K562 (cell line): Measurements from ENCODE around the gene ING1. TPM values are rescaled to one million over a fixed set of nuclear protein-coding genes. Genes with fewer than 3 reads are reported as not detected.
A peak's percentile ranks its signal among the peaks of the same experiment; 100 is the strongest.

Source experiments
- ATAC-seq: fragments of 200-7000 bp; cut with Tn5 transposase; 3 replicates; pipeline ENCODE4 v1.9.1; 2020; ENCODE audit warnings: moderate library complexity
- BruUV-seq: library from RNA; stranded (reverse); fragments of 400-500 nt; replicated peaks from 2 replicates; lab custom pipeline; 2021; lab: Mats Ljungman, UMichigan
- CTCF ChIA-PET: fragments of 300-600 bp; formaldehyde crosslinking; extraction: SDS; loops from one replicate; lab custom pipeline; 2021; ENCODE audit warnings: low intra/inter-chr PET ratio; lab: Yijun Ruan, JAX
- POLR2A ChIA-PET: fragments of 300-600, 350-650 bp; sonication (Branson Sonifier 250); formaldehyde crosslinking; extraction: SDS; loops from one replicate; lab custom pipeline; 2021; ENCODE audit warnings: antibody characterized with exemption, inconsistent platforms; lab: Yijun Ruan, JAX
- DNase-seq, 4 experiments: peaks; one replicate each; pipeline versions ENCODE4 v3.0.0 to v3.0.0-alpha.2; 2011 to 2018; ENCODE audit warnings: low spot score in 3 of 4, mixed read lengths in 3 of 4; ENCODE audit errors: extremely low read depth in 1 of 4
- FAIRE-seq: peaks from 2 replicates; lab custom pipeline; 2011; peaks lifted over from hg19 to GRCh38; lab: Jason Lieb, UNC
- H2AFZ ChIP-seq: 2 replicates; pipeline ENCODE4 v1.6.0; 2011; ENCODE audit warnings: low read depth, low read length, control low read depth, inconsistent platforms
- H3K27ac ChIP-seq: fragments of 200-600 bp; 3 replicates; pipeline ENCODE4 v1.8.0; 2011; ENCODE audit warnings: low read depth, mild to moderate bottlenecking, control low read depth, inconsistent platforms, low read length, moderate library complexity, mixed read lengths; ENCODE audit errors: extremely low read depth
- H3K27me3 ChIP-seq, 2 experiments: fragments of 300-600 bp in 1 of 2; 2 replicates in 1 of 2; 3 replicates in 1 of 2; pipeline versions ENCODE4 v1.6.0 to v1.8.0; 2011; ENCODE audit warnings: inconsistent platforms in 2 of 2, low read length in 2 of 2, mild to moderate bottlenecking in 1 of 2, mixed read lengths in 1 of 2, moderate library complexity in 1 of 2; ENCODE audit not compliant: control insufficient read depth in 2 of 2, insufficient read depth in 2 of 2
- H3K36me3 ChIP-seq: fragments of 300-600 bp; 3 replicates; pipeline ENCODE4 v1.8.0; 2011; ENCODE audit warnings: mild to moderate bottlenecking, low read length, inconsistent platforms; ENCODE audit not compliant: control insufficient read depth, insufficient read depth
- H3K4me1 ChIP-seq, 2 experiments: fragments of 200-600 bp in 1 of 2; replicated peaks in 1 of 2; 2 replicates in 1 of 2; 3 replicates in 1 of 2; pipeline versions ENCODE4 v1.5.1 to v1.8.0; 2011; ENCODE audit warnings: inconsistent platforms in 2 of 2, low read length in 2 of 2, mild to moderate bottlenecking in 1 of 2, mixed read lengths in 1 of 2, moderate library complexity in 1 of 2; ENCODE audit not compliant: control insufficient read depth in 2 of 2, insufficient read depth in 2 of 2
- H3K4me2 ChIP-seq: 2 replicates; pipeline ENCODE4 v1.6.1; 2011; ENCODE audit warnings: low read length, control low read depth, inconsistent platforms, mixed read lengths; ENCODE audit not compliant: insufficient read depth
- H3K4me3 ChIP-seq: fragments of 200-600 bp; sonication (generic), shearing (Covaris generic); 2 replicates; pipeline ENCODE4 v1.5.1; 2016; ENCODE audit warnings: control low read depth, inconsistent platforms
- H3K79me2 ChIP-seq: fragments of 200-600 bp; 3 replicates; pipeline ENCODE4 v1.8.0; 2011; ENCODE audit warnings: low read length, inconsistent platforms; ENCODE audit not compliant: control insufficient read depth, insufficient read depth
- H3K9ac ChIP-seq, 2 experiments: 2 replicates each; pipeline versions ENCODE4 v1.6.0 to v1.6.1; 2011; ENCODE audit warnings: low read depth in 2 of 2, low read length in 2 of 2, control low read depth in 1 of 2, inconsistent platforms in 1 of 2, mild to moderate bottlenecking in 1 of 2, mixed read lengths in 1 of 2; ENCODE audit not compliant: insufficient read depth in 1 of 2
- H3K9me1 ChIP-seq: one replicate; pipeline ENCODE4 v1.6.0; 2011; ENCODE audit warnings: inconsistent platforms, mild to moderate bottlenecking, low read length, moderate library complexity; ENCODE audit not compliant: control insufficient read depth, insufficient read depth
- H3K9me3 ChIP-seq: replicated peaks from 2 replicates; pipeline ENCODE4 v1.5.1; 2011; ENCODE audit warnings: low read depth, low read length, inconsistent platforms; ENCODE audit not compliant: control insufficient read depth, insufficient read depth
- H4K20me1 ChIP-seq: replicated peaks from 2 replicates; pipeline ENCODE4 v1.6.1; 2011; ENCODE audit warnings: low read length, inconsistent platforms, mixed read lengths; ENCODE audit not compliant: control insufficient read depth, insufficient read depth
- MCM7 ChIP-seq, 2 experiments: fragments of 450-650 bp; IDR thresholded peaks; 2 replicates each; pipeline ENCODE4 v1.6.1; 2016 to 2018
- SAFB2 ChIP-seq: fragments of 200-400 bp; formaldehyde crosslinking; IDR thresholded peaks from 2 replicates; pipeline ENCODE4 v1.6.1; 2018; ENCODE audit warnings: borderline replicate concordance, low read length, low read depth, moderate library complexity; ENCODE audit not compliant: severe bottlenecking
- WGBS: fragments of 100-300 bp; shearing (Covaris generic); methylation state at CpG from one replicate; pipeline ENCODE4 v1.1.6; 2016; ENCODE audit warnings: low coverage, mixed read lengths; ENCODE audit not compliant: insufficient coverage; ENCODE audit errors: missing lambda C conversion rate; 5-methylcytosine and 5-hydroxymethylcytosine counted together
- in situ Hi-C: fragments of 300-500 bp; cut with MboI; formaldehyde crosslinking; loops from 4 replicates; pipeline ENCODE4 v1.15.0; 2018; ENCODE audit warnings: inconsistent platforms, mixed read lengths
- intact Hi-C: fragments of 100-400 bp; cut with micrococcal nuclease; formaldehyde crosslinking; loops from 2 replicates; pipeline ENCODE4 v1.14.2; 2022
- polyA plus RNA-seq, 8 experiments: library from polyadenylated mRNA; depleted of rRNA in 4 of 8; stranded (reverse) in 5 of 8; unstranded in 3 of 8; fragments of >200 nt; fragmentation: Nextera tagmentation in 2 of 8; fragmentation: Illumina TruSeq in 1 of 8; extraction: Ambion mirVana in 2 of 8; extraction: Trizol in 1 of 8; gene quantifications; 2 replicates each; pipeline versions ENCODE4 v1.2.1 to v1.2.3, GENCODE V29; 2011 to 2014; ENCODE audit warnings: inconsistent platforms in 1 of 8, missing spikeins in 1 of 8
- total RNA-seq, 7 experiments: library from RNA; depleted of rRNA in 6 of 7; stranded (reverse); fragments of >200 nt in 6 of 7; fragmentation: Illumina TruSeq in 2 of 7; extraction: Trizol in 2 of 7; gene quantifications; 2 replicates each; pipeline versions ENCODE4 v1.2.1 to v1.2.3, GENCODE V29; 2011 to 2021; ENCODE audit warnings: low replicate concordance in 1 of 7
- TF ChIP-seq, protein P1 (sequence below): fragments of 450-650 bp; IDR thresholded peaks from 2 replicates; pipeline ENCODE4 v1.6.1; 2016; ENCODE audit warnings: low read depth, mild to moderate bottlenecking, moderate library complexity
- TF ChIP-seq, protein P2 (sequence below): fragments of 250-450 bp; sonication (Bioruptor Pico); IDR thresholded peaks from 2 replicates; pipeline ENCODE4 v1.4.0; 2020; ENCODE audit warnings: mild to moderate bottlenecking, moderate library complexity
- TF ChIP-seq, protein P3 (sequence below): fragments of 450-650 bp; formaldehyde crosslinking; IDR thresholded peaks from 2 replicates; pipeline ENCODE4 v1.4.0; 2020; ENCODE audit warnings: mild to moderate bottlenecking

ING1 gene
- total and polyA plus RNA-seq, 9 of the 15 experiments (the other 6 are each of a cell fraction or from before 2014, with no cell fraction given) = 1.0 to 20.1 (median 8.2) TPM

DNA sequence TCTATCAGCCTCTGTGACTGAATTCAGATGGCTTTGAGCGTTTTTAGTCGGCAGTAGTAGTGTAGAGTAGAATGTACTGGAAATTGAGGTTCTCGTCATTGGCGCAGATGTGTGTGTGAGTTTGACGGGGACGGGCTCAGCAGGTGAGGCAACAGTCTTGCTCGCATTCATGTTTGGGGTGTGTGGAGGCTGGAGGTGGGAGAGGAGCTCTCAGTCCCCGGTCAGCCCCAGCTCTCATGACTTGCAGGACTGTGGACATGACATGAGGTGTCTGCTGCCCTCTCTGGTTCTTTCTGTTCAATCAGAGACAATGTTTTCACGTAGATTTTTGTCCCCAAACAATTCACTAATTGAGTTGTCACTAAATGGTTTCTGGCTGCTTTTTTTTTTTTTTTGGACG is 57.2 kb downstream of the ING1 start:
- peak; percentile 77 for ATAC-seq
- TF ChIP-seq MCM7 (IDR thresholded peaks at IDR 0.05) (no peak), SAFB2 (no peak)
- TF ChIP-seq, protein P1, sequence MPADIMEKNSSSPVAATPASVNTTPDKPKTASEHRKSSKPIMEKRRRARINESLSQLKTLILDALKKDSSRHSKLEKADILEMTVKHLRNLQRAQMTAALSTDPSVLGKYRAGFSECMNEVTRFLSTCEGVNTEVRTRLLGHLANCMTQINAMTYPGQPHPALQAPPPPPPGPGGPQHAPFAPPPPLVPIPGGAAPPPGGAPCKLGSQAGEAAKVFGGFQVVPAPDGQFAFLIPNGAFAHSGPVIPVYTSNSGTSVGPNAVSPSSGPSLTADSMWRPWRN = no peak
- TF ChIP-seq, protein P2, sequence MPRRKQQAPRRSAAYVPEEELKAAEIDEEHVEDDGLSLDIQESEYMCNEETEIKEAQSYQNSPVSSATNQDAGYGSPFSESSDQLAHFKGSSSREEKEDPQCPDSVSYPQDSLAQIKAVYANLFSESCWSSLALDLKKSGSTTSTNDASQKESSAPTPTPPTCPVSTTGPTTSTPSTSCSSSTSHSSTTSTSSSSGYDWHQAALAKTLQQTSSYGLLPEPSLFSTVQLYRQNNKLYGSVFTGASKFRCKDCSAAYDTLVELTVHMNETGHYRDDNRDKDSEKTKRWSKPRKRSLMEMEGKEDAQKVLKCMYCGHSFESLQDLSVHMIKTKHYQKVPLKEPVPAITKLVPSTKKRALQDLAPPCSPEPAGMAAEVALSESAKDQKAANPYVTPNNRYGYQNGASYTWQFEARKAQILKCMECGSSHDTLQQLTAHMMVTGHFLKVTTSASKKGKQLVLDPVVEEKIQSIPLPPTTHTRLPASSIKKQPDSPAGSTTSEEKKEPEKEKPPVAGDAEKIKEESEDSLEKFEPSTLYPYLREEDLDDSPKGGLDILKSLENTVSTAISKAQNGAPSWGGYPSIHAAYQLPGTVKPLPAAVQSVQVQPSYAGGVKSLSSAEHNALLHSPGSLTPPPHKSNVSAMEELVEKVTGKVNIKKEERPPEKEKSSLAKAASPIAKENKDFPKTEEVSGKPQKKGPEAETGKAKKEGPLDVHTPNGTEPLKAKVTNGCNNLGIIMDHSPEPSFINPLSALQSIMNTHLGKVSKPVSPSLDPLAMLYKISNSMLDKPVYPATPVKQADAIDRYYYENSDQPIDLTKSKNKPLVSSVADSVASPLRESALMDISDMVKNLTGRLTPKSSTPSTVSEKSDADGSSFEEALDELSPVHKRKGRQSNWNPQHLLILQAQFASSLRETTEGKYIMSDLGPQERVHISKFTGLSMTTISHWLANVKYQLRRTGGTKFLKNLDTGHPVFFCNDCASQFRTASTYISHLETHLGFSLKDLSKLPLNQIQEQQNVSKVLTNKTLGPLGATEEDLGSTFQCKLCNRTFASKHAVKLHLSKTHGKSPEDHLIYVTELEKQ (CRISPR knock-in tag) = no peak
- TF ChIP-seq, protein P3, sequence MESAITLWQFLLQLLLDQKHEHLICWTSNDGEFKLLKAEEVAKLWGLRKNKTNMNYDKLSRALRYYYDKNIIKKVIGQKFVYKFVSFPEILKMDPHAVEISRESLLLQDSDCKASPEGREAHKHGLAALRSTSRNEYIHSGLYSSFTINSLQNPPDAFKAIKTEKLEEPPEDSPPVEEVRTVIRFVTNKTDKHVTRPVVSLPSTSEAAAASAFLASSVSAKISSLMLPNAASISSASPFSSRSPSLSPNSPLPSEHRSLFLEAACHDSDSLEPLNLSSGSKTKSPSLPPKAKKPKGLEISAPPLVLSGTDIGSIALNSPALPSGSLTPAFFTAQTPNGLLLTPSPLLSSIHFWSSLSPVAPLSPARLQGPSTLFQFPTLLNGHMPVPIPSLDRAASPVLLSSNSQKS (CRISPR knock-in tag) = no peak
- no peak overlapping the region for H3K4me3 ChIP-seq
- no peaks in the 10 kb centered on the region for H3K36me3 ChIP-seq
- H3K4me2 ChIP-seq = no peak overlapping the region
- H3K9me3 ChIP-seq = no peaks in the 10 kb centered on the region
- no peaks in the 10 kb centered on the region; a peak in 1 of 5 replicates for H3K4me1 ChIP-seq
- 2% methylated on average over 8 of the region's 10 CpGs for WGBS
- BruUV-seq = no TSS peak
- FAIRE-seq = no peak
- no peak overlapping the region for H2AFZ ChIP-seq
- H3K27me3 ChIP-seq = peaks cover 12 to 34% of the 10 kb centered on the region in 2 experiments
- H4K20me1 ChIP-seq = no peaks in the 10 kb centered on the region; the same call in 1 of the 2 replicates
- no peaks in the 10 kb centered on the region for H3K79me2 ChIP-seq
- no peak overlapping the region for H3K9ac ChIP-seq
- in situ Hi-C loops (no loop called here), intact Hi-C loops (no loop called here)
- no peak overlapping the region for H3K27ac ChIP-seq
- no peak for DNase-seq
- POLR2A ChIA-PET = no interaction called here
- no peaks in the 10 kb centered on the region for H3K9me1 ChIP-seq
- CTCF ChIA-PET = no interaction called here
